GF-D8 (cell line): ENCODE measurements around the gene POLR3G.
A peak's percentile ranks its signal among the peaks of the same experiment; 100 is the strongest.

Experiments
- DNase-seq: peaks from one replicate; lab custom pipeline; 2025; lab: John Stamatoyannopoulos, UW

Gene POLR3G

GRCh38 chr5:90503596-90503995, 28.9 kb downstream of the POLR3G start:
- DNase-seq: no peak

DNA sequence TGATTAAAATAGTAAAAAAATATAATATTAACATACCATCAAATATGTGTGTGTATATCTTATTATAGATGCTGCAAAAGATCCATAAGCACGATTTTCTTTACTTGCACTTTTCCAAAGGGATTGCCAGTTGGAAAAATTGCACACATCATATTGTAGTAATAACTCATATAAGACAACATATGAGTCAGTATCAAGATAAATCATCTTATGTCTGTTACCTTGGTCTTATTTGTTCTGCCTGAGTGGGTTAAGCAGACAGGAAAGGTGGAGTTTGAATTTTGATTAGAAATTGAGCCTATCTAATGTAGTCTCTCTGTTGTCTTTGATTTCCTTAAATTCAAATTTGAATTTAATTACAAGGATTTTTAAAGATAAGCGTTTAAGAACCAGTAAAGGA, 30.1 kb downstream of the POLR3G start:
- DNase-seq: no peak

DNA sequence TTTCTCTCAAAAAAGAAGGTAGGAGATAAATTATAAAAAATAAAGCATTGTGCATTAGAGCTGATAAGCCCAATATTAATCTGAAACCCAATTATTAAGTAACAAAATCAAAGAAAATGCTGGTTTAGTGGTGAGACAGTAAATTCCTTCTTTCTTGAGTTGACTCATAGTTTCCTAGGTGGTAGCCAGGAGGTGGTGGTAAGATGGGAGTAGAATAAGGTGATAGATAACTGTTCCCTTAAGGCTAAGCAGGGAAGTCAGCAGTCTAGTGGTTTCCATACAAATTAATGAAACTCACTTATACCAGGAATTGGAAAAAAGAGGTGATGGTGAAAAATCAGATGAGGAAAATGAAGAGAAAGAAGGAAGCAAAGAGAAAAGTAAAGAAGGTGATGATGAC, 31.6 kb downstream of the POLR3G start:
- no peak for DNase-seq

DNA sequence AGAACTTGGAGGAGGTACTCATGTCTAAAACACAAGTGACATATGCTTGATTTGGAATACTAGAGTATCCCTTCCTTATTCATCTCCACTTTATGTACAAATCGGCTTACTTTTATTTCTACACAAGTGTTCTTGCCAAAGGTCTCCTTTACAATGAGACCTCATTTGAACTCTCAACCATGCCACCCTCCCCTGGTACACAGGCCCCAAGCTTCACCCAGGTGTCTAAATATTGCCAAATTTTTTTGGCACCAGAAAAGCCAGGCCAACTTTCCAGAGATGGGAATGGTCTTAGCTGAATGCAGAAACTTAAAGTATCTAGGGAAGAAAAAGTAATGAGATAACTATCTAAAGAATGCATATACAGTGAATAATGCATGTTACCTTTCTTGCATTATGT, 35.8 kb downstream of the POLR3G start:
- no peak for DNase-seq

DNA sequence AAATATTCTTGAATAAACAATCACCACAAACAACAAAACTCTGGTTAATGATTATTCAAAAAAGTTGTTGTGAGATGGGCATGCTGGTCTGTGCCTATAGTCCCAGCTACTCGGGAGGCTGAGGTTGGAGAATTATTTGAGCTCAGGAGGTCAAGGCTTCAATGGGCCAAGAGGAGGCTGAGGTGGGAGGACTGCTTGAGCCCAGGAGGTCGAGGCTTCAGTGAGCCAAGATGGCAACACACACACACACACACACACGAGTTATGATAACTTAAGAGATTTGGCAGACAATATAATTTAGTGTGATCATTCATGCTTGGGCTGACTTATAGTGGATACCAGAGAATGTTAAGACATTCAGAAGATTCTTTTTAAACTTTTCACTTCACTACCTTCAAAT, 39.9 kb downstream of the POLR3G start:
- no peak for DNase-seq

DNA sequence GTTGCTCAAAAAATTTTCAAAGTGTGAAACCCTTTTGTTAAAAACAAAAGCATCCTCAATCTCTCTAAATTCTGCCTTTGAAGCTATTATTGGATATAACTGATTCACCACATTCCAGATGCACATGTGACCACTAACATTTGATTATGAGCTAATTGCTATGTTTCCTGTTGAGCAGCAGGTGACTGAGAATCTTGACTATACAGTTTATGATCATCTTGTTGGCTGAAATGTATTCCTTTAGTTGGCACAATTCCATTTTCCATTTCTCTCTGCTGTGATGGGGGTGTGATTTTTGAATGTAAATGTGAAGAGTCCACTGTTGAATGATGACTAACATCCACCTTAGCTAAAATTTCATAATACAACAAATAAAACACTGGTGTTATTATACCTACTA, 44.0 kb downstream of the POLR3G start:
- no peak for DNase-seq

- DNase-seq: no peak
Observed at GRCh38 chr5:90519081-90519480, 44.4 kb downstream of the POLR3G start.

GRCh38 chr5:90528601-90529193, 54.0 kb downstream of the POLR3G start:
- DNase-seq: no peak

GRCh38 chr5:90529194-90529938, 54.7 kb downstream of the POLR3G start, which contains the start of gene LYSMD3:
LYSMD3 (minus strand) TSS chr5:90529584; CDS start chr5:90525289, 4,295 bp downstream.
- DNase-seq: peak; percentile 61

GRCh38 chr5:90529939-90530677, 55.4 kb downstream of the POLR3G start:
- no peak for DNase-seq

- DNase-seq: no peak
Observed at GRCh38 chr5:90530736-90531487, 56.2 kb downstream of the POLR3G start.

DNA sequence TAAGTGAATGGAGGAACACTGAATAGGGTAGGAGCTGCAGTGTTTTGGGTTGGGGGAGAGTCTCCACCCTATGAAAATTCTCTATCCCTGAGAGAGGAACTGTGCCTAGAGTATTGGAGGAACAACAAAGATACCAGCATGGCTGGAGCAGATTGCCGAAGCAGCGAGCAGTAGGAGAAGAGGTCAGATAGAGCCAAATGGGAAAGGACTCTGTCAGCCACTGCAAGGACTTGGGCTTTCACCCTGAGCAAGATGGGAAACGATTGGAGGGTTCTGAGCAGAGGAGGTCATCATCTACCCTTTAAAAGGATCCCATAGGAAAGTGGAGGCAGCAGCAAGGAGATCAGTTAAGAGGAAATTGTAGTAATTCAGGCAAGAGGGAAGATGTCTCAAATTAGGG, 59.1 kb downstream of the POLR3G start:
- no peak for DNase-seq

- no peak for DNase-seq
Observed at GRCh38 chr5:90534922-90535321, 60.3 kb downstream of the POLR3G start.

DNA sequence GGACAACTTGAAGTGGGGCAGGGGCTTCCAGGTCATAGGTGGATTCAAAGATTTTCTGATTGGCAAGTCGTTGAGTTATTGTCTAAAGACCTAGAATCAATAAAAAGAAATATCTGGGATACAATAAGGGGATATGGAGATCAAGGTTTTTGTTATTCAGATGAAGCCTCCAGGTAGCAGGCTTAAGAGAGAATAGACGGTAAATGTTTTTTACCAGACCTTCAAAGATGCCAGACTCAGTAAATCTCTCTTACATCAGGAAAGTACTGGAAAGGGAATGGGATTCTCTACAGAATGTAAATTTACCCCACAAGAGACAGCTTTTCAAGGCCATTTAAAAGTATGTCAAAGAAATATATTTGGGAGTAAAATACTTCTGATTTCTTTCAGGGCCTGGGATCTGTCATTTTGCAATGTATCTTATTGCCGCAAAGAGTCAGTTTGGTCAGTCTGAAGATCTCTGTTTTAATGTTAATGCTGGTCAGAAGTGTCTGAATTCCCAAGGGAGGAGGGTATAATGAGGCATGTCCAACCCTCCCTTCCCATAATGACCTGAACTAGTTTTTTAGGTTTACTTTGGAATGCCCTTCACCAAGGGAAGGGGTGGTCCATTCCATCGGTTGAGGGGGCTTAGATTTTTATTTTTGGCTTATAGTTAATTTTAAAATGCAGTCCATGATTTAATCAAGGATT, 68.3 kb downstream of the POLR3G start:
- no peak for DNase-seq

DNA sequence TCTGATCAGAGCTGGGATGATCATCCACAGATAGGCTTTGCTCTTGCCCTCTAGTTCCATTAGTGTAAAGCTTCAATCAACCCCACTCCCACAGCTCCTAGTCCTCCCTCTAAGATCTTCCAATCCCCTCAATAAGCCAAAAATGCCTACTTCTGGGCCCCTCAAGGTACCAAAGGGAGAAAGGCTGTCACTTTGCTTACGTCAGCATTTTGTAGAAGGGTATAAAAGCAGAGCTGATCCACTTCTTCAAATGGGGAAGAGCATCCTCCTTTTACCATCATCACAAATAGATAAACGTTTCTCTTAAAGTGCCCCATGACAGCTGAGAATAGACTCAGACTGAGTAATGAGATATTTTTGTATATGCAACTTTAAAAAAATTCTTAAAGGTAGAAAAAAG, 70.8 kb downstream of the POLR3G start:
- no peak for DNase-seq

DNA sequence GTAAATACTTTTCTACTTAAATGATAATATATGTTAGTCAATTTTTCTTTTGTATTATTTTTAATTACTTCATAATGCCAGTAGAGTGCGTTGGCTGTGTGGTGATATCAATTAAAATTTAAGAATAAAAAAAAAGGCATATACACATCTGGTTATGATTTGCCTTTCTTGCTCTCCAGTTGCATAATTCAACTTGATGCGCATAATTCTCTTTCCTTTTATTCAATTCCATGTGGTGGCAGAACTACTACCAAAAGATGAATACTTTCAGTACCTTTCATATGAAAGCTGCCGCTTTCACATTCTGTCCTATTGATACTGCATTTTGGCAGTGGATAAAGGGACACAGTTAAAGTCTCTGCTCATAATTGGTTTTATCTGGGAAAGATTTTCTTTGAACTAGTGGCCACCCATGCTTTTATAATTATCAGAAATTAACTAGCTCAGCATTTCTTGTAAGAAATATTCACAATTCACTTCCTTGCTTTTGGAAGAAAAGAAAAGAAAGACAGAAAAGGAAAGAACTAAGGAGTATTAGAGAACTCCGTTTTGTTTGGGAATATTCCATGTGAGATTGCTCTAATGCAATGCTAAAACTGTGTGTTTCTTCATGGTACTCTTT, 71.7 kb downstream of the POLR3G start:
- DNase-seq: no peak

GRCh38 chr5:90547072-90547536, 72.4 kb downstream of the POLR3G start:
- DNase-seq: no peak

GRCh38 chr5:90548069-90548593, 73.5 kb downstream of the POLR3G start:
- DNase-seq: no peak

GRCh38 chr5:90549223-90549622, 74.6 kb downstream of the POLR3G start:
- no peak for DNase-seq

DNA sequence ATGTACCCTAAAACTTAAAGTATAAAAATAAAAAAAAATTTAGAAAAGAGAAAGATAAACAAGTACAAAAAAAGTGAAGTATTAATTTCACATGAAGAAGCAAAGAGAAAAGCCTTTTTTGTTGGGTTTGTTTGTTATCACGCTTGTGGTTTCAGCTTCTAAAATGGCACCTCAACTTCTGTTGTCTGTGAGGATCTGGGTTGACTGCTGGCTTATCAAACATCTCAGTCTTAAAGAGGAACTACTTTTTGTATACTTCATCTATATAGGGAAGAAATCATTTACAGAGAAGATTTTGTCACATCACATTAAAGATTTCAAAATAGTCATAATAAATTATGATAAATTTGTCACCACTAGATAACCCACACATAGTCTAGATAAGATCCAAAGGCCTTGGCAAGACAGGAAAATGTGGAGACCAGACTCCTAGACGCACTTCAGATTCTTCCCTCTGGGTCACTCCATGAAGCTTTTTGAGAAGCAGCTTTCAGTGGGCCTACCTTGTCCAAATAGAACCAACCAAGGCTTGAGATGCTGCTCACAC, 75.1 kb downstream of the POLR3G start:
- no peak for DNase-seq

DNA sequence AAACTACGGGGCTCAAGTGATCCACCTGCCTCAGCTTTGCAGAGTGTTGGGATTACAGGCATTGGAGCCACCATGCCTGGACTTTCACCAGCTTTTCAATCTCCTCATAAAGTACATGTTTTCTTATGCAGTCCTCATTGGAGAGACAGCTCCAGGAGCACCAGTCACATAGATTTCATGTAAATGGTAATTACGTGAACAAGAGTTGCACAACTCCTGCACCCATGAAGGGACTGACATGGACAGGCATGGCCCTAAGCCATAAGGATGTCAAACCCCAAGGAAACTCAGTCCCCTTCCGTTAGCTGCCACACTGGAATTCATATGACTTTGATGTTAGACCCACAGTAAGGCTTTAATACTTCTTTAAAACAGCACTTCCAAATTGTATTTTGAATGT, 76.3 kb downstream of the POLR3G start:
- no peak for DNase-seq
